GM23338 (cell line): ENCODE results near the gene ALDH1A2. TPM values are rescaled to one million over a fixed set of nuclear protein-coding genes. Genes with fewer than 3 reads are reported as not detected.

Experiments
- ATAC-seq: fragments of 200-7000 bp; cut with Tn5 transposase; 3 replicates; pipeline ENCODE4 v1.9.1; 2020
- DNase-seq: peaks from one replicate; pipeline ENCODE4 v3.0.0-alpha.2; 2015; ENCODE audit warnings: low spot score
- H2AFZ ChIP-seq: fragments of 200-600 bp; sonication (generic); 2 replicates; pipeline ENCODE4 v1.8.0; 2016; ENCODE audit warnings: antibody characterized with exemption, mild to moderate bottlenecking, moderate library complexity
- H3F3A ChIP-seq: fragments of 200-600 bp; sonication (generic); replicated peaks from 2 replicates; pipeline ENCODE4 v1.8.0; 2017; ENCODE audit warnings: antibody characterized with exemption, mixed run types, low read depth
- H3K27ac ChIP-seq: fragments of 200-600 bp; sonication (generic); 2 replicates; pipeline ENCODE4 v1.6.1; 2016; ENCODE audit warnings: low read depth
- H3K27me3 ChIP-seq: fragments of 200-600 bp; sonication (generic); 2 replicates; pipeline ENCODE4 v1.8.0; 2016; ENCODE audit warnings: mild to moderate bottlenecking, mixed run types, moderate library complexity; ENCODE audit not compliant: insufficient read depth
- H3K36me3 ChIP-seq: fragments of 200-600 bp; sonication (generic); 2 replicates; pipeline ENCODE4 v1.8.0; 2016; ENCODE audit warnings: mild to moderate bottlenecking; ENCODE audit not compliant: insufficient read depth
- H3K4me1 ChIP-seq: fragments of 200-600 bp; sonication (generic); 2 replicates; pipeline ENCODE4 v1.8.0; 2016; ENCODE audit warnings: mild to moderate bottlenecking, moderate library complexity; ENCODE audit not compliant: insufficient read depth
- H3K4me2 ChIP-seq: fragments of 200-600 bp; sonication (generic); 2 replicates; pipeline ENCODE4 v1.7.1; 2017; ENCODE audit warnings: mixed run types
- H3K4me3 ChIP-seq: fragments of 200-600 bp; sonication (generic); 2 replicates; pipeline ENCODE4 v1.6.1; 2016; ENCODE audit warnings: mixed run types
- H3K79me2 ChIP-seq: fragments of 200-600 bp; sonication (generic); replicated peaks from 2 replicates; pipeline ENCODE4 v1.8.0; 2017; ENCODE audit warnings: mild to moderate bottlenecking; ENCODE audit not compliant: insufficient read depth
- H3K9me2 ChIP-seq: fragments of 200-600 bp; sonication (generic); 2 replicates; pipeline ENCODE4 v1.8.0; 2017; ENCODE audit not compliant: insufficient read depth
- H4K20me1 ChIP-seq: fragments of 200-600 bp; sonication (generic); replicated peaks from 2 replicates; pipeline ENCODE4 v1.8.0; 2017; ENCODE audit warnings: mild to moderate bottlenecking; ENCODE audit not compliant: insufficient read depth
- H3K27ac Mint-ChIP-seq: 2 replicates; pipeline ENCODE4 v1.8.0; 2020; ENCODE audit warnings: inconsistent platforms, mild to moderate bottlenecking, moderate library complexity, mixed read lengths
- H3K27me3 Mint-ChIP-seq: 3 replicates; pipeline ENCODE4 v1.8.0; 2022; ENCODE audit warnings: low read depth, mild to moderate bottlenecking, moderate library complexity, mixed read lengths, inconsistent platforms; ENCODE audit not compliant: insufficient read depth, poor library complexity
- H3K36me3 Mint-ChIP-seq: 3 replicates; pipeline ENCODE4 v1.8.0; 2021; ENCODE audit warnings: low read depth, mild to moderate bottlenecking, inconsistent platforms, moderate library complexity, mixed read lengths
- H3K4me1 Mint-ChIP-seq: 3 replicates; pipeline ENCODE4 v1.8.0; 2020; ENCODE audit warnings: mild to moderate bottlenecking, inconsistent platforms, mixed read lengths
- H3K4me3 Mint-ChIP-seq: 3 replicates; pipeline ENCODE4 v1.8.0; 2021; ENCODE audit warnings: moderate library complexity, mild to moderate bottlenecking, inconsistent platforms, mixed read lengths
- H3K9me3 Mint-ChIP-seq: 3 replicates; pipeline ENCODE4 v1.8.0; 2020; ENCODE audit warnings: moderate library complexity, mild to moderate bottlenecking, inconsistent platforms, mixed read lengths
- EZH2 ChIP-seq: fragments of 200-600 bp; sonication (generic); IDR thresholded peaks from one replicate; pipeline ENCODE4 v1.8.0; 2017; ENCODE audit warnings: antibody characterized with exemption, mild to moderate bottlenecking, low read depth; ENCODE audit not compliant: unreplicated experiment
- EZH2phosphoT487 ChIP-seq: fragments of 200-600 bp; sonication (generic); IDR thresholded peaks from one replicate; pipeline ENCODE4 v1.8.1; 2018; ENCODE audit warnings: antibody characterized with exemption; ENCODE audit not compliant: unreplicated experiment
- NANOG ChIP-seq: IDR thresholded peaks from 2 replicates; pipeline ENCODE4 v1.6.1; 2016; ENCODE audit warnings: antibody characterized with exemption, borderline replicate concordance
- STAT1 ChIP-seq: IDR thresholded peaks from one replicate; pipeline ENCODE4 v1.6.1; 2016; ENCODE audit warnings: antibody characterized with exemption; ENCODE audit not compliant: unreplicated experiment
- ZNF114 ChIP-seq: fragments of 250-450 bp; sonication (Bioruptor Pico); IDR thresholded peaks from 2 replicates; pipeline ENCODE4 v1.5.0; 2020; ENCODE audit warnings: mild to moderate bottlenecking, moderate library complexity
- polyA plus RNA-seq: library from polyadenylated mRNA; unstranded; fragments of >200 nt; fragmentation: Nextera tagmentation; extraction: Ambion mirVana; gene quantifications from 2 replicates; pipeline ENCODE4 v1.2.1, GENCODE V29; 2016
- total RNA-seq: library from RNA; depleted of rRNA; stranded (reverse); fragments of >200 nt; shearing (Covaris generic); gene quantifications from 2 replicates; pipeline ENCODE4 v1.2.3, GENCODE V29; 2014
- TF ChIP-seq, protein P1 (sequence below): IDR thresholded peaks from one replicate; pipeline ENCODE4 v1.6.1; 2018; ENCODE audit warnings: antibody characterized with exemption; ENCODE audit not compliant: unreplicated experiment
- TF ChIP-seq, protein P2 (sequence below): IDR thresholded peaks from 2 replicates; pipeline ENCODE4 v1.6.1; 2016; ENCODE audit warnings: antibody characterized with exemption
- TF ChIP-seq, protein P3 (sequence below), 2 experiments: fragments of 200-600 bp in 1 of 2; sonication (generic) in 1 of 2; conservative IDR thresholded peaks; 2 replicates each; pipeline versions ENCODE4 v1.5.1 to v1.6.1; 2016 to 2017; ENCODE audit warnings: antibody characterized with exemption in 2 of 2, low read depth in 2 of 2, mild to moderate bottlenecking in 2 of 2, moderate library complexity in 1 of 2
- TF ChIP-seq, protein P4 (sequence below): fragments of 250-450 bp; sonication (Bioruptor Pico); IDR thresholded peaks from 2 replicates; pipeline ENCODE4 v1.5.0; 2020; ENCODE audit warnings: mild to moderate bottlenecking, moderate library complexity

Gene ALDH1A2
- total and polyA plus RNA-seq, 2 experiments from 2014 or later, result 0.80 TPM; not detected in 1

DNA sequence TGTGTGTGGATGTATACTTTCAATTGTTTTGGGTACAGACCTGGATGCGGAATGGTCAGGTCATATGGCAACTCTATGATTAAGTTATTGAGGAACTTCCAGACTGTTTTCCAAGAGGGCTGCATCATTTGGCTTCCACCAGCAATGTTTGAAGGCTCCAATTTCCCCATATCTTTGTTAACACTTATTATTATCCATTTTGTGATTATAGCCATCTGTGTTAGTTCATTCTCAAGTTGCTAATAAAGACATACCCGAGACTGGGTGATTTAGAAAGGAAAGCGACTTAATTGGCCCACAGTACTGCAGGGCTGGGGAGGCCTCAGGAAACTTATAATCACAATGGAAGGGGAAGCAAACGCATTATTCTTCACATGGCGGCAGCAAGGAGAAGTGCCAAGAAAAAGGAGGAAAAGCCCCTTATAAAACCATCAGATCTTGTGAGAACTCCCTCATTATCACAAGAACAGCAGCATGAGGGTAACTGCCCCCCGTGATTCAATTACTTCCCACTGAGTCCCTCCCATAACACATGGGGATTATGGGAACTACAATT lies 31.1 kb upstream of the ALDH1A2 start:
- no peaks in the 10 kb centered on the region for H3F3A ChIP-seq
- H3K4me3 ChIP-seq, result no peak overlapping the region
- Mint-ChIP-seq H3K4me1 (peaks cover 3% of the 10 kb centered on the region; the same call in 2 of the 3 replicates), H3K4me3 (no peak overlapping the region), H3K36me3 (no peaks in the 10 kb centered on the region), H3K27me3 (no peaks in the 10 kb centered on the region), H3K9me3 (no peaks in the 10 kb centered on the region; the same call in 2 of the 3 replicates), H3K27ac (no peak overlapping the region)
- no peaks in the 10 kb centered on the region for H3K36me3 ChIP-seq
- no peak for ATAC-seq
- no peak for TF ChIP-seq EZH2
- H2AFZ ChIP-seq, result no peak overlapping the region
- H3K27me3 ChIP-seq, result no peaks in the 10 kb centered on the region
- no peak overlapping the region for H3K27ac ChIP-seq
- H4K20me1 ChIP-seq, result no peaks in the 10 kb centered on the region
- H3K4me1 ChIP-seq, result no peaks in the 10 kb centered on the region
- H3K79me2 ChIP-seq, result no peaks in the 10 kb centered on the region
- DNase-seq, result no peak
- H3K4me2 ChIP-seq, result no peak overlapping the region
- H3K9me2 ChIP-seq, result no peaks in the 10 kb centered on the region

DNA sequence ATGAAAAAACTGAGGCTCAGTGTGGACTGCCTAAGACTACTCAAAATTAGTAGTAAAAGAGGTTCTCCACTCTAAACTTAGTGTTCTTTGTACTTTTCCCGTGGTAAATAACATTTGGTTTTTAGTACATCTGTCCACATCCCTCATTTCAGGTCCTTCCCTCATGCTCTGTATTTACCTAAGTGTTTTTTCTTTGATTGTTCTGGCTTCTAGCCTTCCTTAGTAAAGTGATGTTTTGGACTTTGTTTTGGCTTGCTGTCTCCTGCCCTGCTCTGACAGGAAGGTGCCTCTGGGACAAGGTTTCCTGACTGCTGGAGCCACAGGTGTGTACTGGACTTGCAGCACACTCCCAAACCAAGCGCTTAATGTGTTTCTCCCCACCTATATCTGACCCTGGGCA lies 29.9 kb upstream of the ALDH1A2 start:
- H2AFZ ChIP-seq, result no peak overlapping the region
- Mint-ChIP-seq H3K4me1 (peaks cover 3% of the 10 kb centered on the region; the same call in 2 of the 3 replicates), H3K4me3 (no peak overlapping the region), H3K27me3 (no peaks in the 10 kb centered on the region), H3K27ac (no peak overlapping the region), H3K36me3 (no peaks in the 10 kb centered on the region), H3K9me3 (no peaks in the 10 kb centered on the region; the same call in 2 of the 3 replicates)
- no peaks in the 10 kb centered on the region for H3K4me1 ChIP-seq
- H3K4me2 ChIP-seq, result no peak overlapping the region
- H3F3A ChIP-seq, result no peaks in the 10 kb centered on the region
- no peaks in the 10 kb centered on the region for H3K79me2 ChIP-seq
- ATAC-seq, result no peak
- DNase-seq, result no peak
- H3K27ac ChIP-seq, result no peak overlapping the region
- H3K36me3 ChIP-seq, result no peaks in the 10 kb centered on the region
- H3K4me3 ChIP-seq, result no peak overlapping the region
- H4K20me1 ChIP-seq, result no peaks in the 10 kb centered on the region
- H3K27me3 ChIP-seq, result no peaks in the 10 kb centered on the region
- H3K9me2 ChIP-seq, result no peaks in the 10 kb centered on the region
- TF ChIP-seq EZH2phosphoT487 (no peak), ZNF114 (CRISPR knock-in tag) (no peak), EZH2 (no peak), NANOG (no peak), STAT1 (no peak)
- TF ChIP-seq, protein P1, sequence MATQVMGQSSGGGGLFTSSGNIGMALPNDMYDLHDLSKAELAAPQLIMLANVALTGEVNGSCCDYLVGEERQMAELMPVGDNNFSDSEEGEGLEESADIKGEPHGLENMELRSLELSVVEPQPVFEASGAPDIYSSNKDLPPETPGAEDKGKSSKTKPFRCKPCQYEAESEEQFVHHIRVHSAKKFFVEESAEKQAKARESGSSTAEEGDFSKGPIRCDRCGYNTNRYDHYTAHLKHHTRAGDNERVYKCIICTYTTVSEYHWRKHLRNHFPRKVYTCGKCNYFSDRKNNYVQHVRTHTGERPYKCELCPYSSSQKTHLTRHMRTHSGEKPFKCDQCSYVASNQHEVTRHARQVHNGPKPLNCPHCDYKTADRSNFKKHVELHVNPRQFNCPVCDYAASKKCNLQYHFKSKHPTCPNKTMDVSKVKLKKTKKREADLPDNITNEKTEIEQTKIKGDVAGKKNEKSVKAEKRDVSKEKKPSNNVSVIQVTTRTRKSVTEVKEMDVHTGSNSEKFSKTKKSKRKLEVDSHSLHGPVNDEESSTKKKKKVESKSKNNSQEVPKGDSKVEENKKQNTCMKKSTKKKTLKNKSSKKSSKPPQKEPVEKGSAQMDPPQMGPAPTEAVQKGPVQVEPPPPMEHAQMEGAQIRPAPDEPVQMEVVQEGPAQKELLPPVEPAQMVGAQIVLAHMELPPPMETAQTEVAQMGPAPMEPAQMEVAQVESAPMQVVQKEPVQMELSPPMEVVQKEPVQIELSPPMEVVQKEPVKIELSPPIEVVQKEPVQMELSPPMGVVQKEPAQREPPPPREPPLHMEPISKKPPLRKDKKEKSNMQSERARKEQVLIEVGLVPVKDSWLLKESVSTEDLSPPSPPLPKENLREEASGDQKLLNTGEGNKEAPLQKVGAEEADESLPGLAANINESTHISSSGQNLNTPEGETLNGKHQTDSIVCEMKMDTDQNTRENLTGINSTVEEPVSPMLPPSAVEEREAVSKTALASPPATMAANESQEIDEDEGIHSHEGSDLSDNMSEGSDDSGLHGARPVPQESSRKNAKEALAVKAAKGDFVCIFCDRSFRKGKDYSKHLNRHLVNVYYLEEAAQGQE, result no peak
- TF ChIP-seq, protein P2, sequence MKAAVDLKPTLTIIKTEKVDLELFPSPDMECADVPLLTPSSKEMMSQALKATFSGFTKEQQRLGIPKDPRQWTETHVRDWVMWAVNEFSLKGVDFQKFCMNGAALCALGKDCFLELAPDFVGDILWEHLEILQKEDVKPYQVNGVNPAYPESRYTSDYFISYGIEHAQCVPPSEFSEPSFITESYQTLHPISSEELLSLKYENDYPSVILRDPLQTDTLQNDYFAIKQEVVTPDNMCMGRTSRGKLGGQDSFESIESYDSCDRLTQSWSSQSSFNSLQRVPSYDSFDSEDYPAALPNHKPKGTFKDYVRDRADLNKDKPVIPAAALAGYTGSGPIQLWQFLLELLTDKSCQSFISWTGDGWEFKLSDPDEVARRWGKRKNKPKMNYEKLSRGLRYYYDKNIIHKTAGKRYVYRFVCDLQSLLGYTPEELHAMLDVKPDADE, result no peak
- TF ChIP-seq, protein P3, sequence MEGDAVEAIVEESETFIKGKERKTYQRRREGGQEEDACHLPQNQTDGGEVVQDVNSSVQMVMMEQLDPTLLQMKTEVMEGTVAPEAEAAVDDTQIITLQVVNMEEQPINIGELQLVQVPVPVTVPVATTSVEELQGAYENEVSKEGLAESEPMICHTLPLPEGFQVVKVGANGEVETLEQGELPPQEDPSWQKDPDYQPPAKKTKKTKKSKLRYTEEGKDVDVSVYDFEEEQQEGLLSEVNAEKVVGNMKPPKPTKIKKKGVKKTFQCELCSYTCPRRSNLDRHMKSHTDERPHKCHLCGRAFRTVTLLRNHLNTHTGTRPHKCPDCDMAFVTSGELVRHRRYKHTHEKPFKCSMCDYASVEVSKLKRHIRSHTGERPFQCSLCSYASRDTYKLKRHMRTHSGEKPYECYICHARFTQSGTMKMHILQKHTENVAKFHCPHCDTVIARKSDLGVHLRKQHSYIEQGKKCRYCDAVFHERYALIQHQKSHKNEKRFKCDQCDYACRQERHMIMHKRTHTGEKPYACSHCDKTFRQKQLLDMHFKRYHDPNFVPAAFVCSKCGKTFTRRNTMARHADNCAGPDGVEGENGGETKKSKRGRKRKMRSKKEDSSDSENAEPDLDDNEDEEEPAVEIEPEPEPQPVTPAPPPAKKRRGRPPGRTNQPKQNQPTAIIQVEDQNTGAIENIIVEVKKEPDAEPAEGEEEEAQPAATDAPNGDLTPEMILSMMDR (conservative IDR thresholded peaks at IDR 0.05; ENCODE audit: low read depth in 2 of 2), result no peak
- TF ChIP-seq, protein P4, sequence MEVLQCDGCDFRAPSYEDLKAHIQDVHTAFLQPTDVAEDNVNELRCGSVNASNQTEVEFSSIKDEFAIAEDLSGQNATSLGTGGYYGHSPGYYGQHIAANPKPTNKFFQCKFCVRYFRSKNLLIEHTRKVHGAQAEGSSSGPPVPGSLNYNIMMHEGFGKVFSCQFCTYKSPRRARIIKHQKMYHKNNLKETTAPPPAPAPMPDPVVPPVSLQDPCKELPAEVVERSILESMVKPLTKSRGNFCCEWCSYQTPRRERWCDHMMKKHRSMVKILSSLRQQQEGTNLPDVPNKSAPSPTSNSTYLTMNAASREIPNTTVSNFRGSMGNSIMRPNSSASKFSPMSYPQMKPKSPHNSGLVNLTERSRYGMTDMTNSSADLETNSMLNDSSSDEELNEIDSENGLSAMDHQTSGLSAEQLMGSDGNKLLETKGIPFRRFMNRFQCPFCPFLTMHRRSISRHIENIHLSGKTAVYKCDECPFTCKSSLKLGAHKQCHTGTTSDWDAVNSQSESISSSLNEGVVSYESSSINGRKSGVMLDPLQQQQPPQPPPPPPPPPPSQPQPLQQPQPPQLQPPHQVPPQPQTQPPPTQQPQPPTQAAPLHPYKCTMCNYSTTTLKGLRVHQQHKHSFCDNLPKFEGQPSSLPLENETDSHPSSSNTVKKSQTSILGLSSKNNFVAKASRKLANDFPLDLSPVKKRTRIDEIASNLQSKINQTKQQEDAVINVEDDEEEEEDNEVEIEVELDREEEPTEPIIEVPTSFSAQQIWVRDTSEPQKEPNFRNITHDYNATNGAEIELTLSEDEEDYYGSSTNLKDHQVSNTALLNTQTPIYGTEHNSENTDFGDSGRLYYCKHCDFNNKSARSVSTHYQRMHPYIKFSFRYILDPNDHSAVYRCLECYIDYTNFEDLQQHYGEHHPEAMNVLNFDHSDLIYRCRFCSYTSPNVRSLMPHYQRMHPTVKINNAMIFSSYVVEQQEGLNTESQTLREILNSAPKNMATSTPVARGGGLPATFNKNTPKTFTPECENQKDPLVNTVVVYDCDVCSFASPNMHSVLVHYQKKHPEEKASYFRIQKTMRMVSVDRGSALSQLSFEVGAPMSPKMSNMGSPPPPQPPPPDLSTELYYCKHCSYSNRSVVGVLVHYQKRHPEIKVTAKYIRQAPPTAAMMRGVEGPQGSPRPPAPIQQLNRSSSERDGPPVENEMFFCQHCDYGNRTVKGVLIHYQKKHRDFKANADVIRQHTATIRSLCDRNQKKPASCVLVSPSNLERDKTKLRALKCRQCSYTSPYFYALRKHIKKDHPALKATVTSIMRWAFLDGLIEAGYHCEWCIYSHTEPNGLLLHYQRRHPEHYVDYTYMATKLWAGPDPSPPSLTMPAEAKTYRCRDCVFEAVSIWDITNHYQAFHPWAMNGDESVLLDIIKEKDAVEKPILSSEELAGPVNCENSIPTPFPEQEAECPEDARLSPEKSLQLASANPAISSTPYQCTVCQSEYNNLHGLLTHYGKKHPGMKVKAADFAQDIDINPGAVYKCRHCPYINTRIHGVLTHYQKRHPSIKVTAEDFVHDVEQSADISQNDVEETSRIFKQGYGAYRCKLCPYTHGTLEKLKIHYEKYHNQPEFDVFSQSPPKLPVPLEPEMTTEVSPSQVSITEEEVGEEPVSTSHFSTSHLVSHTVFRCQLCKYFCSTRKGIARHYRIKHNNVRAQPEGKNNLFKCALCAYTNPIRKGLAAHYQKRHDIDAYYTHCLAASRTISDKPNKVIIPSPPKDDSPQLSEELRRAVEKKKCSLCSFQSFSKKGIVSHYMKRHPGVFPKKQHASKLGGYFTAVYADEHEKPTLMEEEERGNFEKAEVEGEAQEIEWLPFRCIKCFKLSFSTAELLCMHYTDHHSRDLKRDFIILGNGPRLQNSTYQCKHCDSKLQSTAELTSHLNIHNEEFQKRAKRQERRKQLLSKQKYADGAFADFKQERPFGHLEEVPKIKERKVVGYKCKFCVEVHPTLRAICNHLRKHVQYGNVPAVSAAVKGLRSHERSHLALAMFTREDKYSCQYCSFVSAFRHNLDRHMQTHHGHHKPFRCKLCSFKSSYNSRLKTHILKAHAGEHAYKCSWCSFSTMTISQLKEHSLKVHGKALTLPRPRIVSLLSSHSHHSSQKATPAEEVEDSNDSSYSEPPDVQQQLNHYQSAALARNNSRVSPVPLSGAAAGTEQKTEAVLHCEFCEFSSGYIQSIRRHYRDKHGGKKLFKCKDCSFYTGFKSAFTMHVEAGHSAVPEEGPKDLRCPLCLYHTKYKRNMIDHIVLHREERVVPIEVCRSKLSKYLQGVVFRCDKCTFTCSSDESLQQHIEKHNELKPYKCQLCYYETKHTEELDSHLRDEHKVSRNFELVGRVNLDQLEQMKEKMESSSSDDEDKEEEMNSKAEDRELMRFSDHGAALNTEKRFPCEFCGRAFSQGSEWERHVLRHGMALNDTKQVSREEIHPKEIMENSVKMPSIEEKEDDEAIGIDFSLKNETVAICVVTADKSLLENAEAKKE (CRISPR knock-in tag), result no peak
